Astrocyte (in vitro differentiated cells and primary cell): Measurements from ENCODE around the gene ASB4.

ENCODE experiments used
- EZH2 ChIP-seq: IDR thresholded peaks from 2 replicates; pipeline ENCODE4 v1.6.1; 2012; ENCODE audit warnings: mild to moderate bottlenecking, low read length, inconsistent platforms; ENCODE audit not compliant: insufficient read depth
- TF ChIP-seq, protein P1 (sequence below): IDR thresholded peaks from 2 replicates; pipeline ENCODE4 v1.5.1; 2011; ENCODE audit warnings: low read depth, mild to moderate bottlenecking, inconsistent platforms, low read length, moderate library complexity; ENCODE audit not compliant: insufficient read depth

DNA sequence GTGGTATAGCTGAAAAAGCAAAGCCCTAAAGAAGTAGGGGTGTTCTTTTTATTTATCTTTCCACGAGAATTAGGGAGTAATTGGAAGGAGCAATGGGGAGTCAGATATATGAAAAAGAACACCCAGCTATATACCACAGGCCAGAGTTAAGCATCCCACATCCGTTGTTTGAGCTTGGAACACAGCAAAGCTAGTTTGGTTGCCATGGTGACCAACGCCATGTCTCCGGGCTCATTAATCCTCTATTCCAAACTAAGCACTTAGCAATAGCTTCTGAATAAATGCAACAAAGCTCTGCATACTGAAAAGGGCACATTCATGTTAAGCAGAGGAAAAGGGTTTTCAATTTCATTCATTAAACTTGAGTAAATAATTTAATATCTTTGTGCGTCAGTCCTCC, 23.5 kb downstream of the ASB4 start:
- TF ChIP-seq, protein P1, sequence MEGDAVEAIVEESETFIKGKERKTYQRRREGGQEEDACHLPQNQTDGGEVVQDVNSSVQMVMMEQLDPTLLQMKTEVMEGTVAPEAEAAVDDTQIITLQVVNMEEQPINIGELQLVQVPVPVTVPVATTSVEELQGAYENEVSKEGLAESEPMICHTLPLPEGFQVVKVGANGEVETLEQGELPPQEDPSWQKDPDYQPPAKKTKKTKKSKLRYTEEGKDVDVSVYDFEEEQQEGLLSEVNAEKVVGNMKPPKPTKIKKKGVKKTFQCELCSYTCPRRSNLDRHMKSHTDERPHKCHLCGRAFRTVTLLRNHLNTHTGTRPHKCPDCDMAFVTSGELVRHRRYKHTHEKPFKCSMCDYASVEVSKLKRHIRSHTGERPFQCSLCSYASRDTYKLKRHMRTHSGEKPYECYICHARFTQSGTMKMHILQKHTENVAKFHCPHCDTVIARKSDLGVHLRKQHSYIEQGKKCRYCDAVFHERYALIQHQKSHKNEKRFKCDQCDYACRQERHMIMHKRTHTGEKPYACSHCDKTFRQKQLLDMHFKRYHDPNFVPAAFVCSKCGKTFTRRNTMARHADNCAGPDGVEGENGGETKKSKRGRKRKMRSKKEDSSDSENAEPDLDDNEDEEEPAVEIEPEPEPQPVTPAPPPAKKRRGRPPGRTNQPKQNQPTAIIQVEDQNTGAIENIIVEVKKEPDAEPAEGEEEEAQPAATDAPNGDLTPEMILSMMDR: no peak
- no peak for TF ChIP-seq EZH2
